GM19193 (cell line): Measurements from ENCODE around the gene DPF3.

Experiments used
- POLR2A ChIP-seq: IDR thresholded peaks from 4 replicates; pipeline ENCODE4 v1.6.1; 2011; ENCODE audit not compliant: insufficient read depth, insufficient read length; ENCODE audit errors: extremely low read depth

The DPF3 gene

DNA sequence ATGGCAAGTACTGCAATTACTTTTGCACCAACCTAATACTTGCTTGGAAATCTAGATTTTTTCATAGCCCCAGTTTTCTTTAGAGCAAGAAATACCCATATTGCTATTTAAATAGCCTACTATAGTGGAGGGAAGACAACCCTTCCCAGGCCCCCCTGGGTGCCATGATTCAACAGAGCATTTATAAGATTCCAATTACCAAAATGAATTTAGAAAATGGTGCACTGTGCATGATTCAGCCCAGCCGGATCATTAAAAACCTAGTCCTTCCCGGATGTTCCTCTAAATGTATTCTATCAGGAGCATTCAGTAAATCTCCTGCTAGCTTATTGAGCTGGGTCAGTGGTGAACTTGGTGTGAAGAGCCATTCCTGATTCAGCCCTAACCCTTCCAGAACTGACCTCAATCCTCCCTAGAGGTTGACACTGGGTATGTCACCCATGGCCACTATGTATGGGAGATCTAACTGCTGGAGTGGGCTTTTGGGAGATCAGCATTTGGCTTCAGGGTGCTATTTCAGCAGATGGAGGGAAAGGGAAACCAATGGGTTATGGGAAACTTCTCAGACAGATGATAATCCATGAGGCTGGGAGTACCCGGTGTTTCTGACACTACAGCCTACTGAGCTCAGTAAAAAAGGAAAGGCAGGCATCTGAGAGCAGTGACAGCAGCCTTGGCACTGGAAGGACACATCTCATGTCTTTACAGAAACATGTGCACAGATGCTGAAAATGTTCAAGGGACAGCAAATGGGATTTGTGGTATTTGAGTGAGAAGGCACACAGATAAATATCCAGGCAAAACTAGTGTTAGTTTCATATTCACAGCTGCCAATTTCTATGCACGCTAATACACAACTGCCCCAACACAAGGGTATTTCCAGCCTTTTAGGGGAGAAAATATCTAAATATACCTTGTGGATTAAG, 258.9 kb downstream of the DPF3 start:
- TF ChIP-seq POLR2A = no peak

DNA sequence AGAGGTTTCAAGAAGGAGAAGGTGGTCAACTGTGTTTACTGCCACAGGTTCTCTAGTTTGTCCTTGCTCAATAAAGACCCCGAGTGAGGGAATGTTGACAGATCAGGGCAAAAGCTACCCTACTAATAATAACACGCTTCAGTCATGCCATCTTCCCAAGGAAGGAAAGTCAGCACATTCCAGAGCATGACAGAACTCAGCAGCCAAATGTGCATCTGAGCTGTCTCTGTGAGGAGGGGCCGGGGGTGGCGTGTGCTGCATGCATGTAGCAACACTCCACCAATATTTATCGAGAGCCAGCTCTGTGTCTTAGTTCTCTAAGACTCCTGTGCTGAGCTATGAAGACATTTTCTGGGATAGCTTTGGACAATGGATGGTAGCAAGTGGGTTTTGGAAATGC, 260.4 kb downstream of the DPF3 start:
- no peak for TF ChIP-seq POLR2A

DNA sequence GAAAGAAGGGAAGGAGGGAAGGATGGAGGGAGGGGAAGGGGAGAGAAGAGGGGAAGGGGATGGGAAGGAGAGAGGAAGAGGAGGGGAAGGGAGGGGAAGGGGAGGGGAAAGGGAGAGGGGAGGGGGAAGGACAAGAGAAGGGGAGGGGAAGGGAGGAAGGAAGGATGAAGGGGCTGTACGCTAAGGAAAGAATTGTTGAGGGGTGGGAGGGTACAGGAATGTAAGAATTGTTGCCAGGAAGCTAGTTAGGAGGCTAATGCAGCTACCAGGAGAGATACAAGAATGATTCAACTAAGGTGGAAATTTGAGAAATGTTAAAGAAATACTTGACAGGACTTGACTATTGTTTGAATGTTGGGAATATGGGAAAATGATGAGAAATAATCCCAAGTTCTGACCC, 261.2 kb downstream of the DPF3 start:
- TF ChIP-seq POLR2A = no peak

DNA sequence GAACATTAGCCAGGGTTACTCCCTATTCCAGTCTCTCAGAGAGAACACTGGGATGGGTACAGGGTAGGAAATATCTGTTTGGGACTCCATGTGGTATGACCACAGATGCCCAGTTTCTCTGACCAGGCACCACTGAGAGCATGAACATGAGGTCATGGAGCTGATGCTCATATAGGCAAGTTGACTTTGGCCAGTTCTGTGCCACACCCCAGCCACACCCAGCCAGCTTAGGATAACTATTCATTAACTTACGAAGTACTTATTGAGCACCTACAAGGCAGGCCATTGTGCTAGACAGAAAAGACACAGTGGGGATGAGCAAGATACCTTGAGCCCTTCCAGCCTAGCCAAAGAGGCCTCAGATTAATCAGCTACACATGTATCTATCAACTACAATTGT, 262.5 kb downstream of the DPF3 start:
- no peak for TF ChIP-seq POLR2A

DNA sequence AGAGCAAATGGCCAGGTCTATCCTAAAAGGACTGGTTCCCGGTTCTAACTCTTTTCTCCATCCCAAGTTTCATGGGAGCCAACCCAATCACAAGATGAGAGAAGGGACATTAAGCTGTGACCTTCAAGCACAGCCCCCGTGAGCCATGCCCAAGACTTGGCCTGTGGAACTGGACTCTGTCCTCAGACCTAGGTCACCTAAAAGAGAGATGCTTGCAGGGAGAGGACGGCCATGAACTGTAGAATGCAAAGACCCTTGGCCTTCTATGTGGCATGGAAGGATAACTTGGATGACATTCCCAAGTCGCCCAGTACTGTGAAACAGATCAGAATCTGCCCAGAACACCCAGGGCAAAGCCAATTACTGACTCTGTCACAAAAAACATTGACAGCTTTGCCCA, 263.5 kb downstream of the DPF3 start:
- TF ChIP-seq POLR2A = no peak

DNA sequence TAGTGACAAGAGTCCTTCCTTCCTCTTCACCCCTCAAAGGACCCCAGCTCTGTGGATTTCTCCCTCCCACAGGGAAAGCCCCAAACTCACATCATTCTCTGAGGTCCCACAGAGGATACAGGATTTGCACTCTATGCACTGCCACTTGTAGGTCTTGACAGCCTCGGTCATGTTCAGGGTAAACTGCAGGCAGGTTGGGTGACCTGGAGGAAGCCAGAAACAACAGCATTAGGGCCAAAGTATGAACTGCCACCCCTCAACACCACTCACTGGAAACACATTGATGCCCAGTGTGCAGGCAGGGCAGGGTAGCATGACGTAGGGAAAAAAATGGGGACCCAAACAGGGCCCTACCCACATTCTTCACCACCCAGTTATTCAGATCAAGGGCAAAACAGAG, 264.4 kb downstream of the DPF3 start:
- no peak for TF ChIP-seq POLR2A

DNA sequence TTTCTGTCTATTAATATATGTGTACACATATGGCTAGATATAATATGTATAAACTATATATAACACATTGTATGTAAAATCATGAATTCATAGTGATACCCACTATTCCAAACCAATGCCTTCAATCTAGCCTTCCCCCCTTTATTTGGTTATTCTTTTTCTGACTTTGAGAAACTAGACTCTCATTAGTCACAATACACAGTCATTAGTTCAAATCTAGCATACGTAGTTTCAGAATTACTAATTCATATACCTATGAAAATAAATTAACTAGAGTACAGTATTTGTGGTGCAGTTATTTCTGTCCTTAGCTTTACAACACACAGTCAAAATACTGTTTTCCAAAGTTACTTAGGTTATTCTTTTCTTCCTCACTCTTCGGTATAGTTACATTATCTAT, 268.2 kb downstream of the DPF3 start:
- TF ChIP-seq POLR2A = no peak

DNA sequence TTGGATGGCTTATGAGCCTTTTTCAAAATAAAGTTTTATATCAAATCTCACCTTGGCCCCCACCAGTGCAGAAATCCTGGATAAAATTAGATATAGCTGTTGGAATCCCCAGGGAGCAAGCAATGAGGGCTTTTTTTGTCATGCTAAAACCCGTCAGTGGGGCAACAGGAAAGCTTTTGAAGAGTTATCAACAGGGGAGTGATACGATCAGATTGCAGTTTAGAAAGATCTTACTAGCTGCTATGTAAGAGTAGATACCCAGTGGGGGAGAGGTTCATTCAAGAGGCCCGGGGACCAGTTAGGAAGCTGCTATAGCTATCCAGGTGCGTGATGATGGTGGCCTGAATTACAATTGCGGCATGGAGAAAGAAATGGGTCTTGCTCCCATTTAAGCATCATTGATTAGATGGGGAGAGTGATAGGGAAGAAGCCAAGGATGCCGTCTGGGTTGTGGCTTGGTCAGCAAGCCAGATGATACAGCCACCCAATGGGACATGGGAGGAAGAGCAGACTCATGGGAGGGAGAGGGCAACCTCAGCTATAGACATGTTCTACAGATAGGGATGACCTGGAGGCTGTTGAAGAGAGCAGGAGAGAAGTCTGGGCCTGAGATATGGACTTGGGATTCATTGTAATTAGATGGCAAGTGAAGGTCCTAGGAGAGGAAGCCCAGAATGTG, 272.4 kb downstream of the DPF3 start:
- TF ChIP-seq POLR2A = no peak

DNA sequence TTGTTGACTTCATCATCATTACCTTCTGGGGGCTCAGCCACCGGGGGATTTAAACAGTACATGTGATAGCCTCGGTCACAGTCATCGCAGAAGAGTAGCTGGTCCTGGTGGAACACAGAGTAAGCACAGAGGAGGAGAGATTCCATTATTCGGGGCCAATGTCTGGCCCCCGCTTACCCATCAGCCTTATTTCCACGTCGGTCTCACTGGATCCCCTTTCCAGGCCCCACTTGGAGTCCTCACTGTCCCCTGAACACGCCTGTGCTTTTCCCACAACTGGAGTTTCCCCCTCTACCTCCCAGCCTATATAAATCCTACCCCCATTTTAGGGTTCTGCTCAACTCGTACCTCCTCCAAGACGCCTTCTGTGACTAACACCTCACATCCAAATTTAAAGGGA, 274.0 kb downstream of the DPF3 start:
- TF ChIP-seq POLR2A = no peak

DNA sequence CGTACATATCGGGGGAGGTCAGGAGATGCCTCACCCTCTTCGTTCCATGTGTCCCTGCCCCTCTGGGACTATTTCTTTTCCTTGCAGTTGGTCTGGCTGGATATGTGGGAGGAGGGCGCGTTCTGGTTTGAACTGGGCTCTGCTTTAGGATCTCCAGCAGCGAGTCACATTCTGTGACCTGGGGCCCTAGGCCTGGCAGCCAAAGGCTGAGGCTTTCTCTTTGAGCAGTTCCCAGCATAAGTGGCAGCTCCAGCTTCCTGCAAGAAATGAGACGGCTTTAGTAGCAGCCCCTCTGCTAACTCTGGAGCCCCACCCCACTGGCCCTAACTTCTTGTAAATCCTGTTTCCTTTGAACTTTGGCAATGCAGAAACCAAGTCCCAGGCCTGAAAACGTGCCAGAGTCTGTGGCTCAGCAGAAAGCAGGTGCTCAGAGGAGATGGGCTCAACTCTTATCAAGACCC, 274.8 kb downstream of the DPF3 start:
- no peak for TF ChIP-seq POLR2A

DNA sequence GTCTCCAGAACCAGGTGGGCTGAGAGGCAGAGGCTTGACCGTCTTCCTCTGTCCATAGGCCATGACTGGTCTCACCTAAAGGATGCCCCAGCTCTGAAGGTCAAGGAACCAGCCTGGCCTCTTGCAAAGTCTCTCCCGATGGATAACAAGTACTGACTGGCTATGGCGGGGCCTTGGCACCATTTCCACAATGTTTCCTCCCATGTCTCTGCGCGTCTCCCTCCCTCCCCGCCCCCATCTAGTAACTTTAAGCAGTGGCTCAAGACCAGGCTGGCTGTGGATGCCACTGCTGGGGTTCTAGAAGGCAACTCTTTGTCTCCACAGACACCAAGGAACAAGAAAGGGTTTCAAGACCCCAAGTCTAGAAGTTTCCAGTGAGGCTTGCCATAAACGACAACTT, 275.5 kb downstream of the DPF3 start:
- TF ChIP-seq POLR2A = no peak

DNA sequence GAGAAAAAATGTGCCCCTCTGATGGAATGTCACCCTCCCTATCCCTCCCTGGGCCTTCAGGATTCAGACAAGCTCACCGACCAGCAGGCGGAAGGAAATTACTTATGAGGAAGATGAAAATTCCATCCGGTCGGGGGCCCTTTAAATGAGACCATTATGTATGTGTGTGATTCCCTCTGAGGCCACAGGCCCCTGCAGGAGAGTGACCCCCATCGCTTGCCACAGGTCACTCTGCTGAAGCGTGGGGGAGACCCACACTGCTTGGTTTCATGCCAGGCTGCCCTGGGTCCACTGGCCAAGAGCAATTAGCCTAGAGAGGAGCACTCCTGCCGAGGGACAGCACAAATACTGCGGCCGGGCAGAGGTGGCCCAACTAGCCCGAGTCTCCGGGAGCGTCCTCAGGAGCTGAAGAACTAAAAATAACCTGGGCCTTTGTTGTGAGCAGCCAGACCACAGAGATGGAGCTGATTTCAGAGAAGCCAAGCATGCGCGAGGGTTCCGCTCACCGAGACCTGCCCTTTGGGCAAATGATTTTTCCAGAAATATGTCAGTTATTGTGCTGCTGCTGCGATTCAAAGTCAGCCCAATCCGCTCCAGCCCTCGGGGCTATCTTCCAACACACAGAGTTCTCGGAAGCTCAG, 276.4 kb downstream of the DPF3 start:
- TF ChIP-seq POLR2A = no peak

DNA sequence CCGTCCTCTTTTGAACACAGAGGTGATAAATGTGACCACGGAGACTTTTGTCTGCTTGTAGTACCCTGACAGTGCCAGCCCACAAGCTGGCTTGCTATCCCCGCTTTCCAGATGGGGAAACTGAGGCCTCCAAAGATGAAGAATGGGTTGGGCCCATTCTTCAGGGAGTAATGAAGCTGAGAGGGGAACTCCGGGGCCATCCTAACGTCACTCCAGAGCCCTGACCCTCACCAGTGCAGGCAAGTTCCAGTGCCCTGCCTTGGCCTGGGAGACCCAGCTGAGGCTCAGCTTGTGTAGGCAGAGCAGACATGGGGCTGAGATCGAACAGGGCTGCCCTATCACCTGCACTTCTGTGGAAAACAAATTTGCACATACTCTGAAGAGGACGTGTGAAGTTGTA, 277.1 kb downstream of the DPF3 start:
- no peak for TF ChIP-seq POLR2A

DNA sequence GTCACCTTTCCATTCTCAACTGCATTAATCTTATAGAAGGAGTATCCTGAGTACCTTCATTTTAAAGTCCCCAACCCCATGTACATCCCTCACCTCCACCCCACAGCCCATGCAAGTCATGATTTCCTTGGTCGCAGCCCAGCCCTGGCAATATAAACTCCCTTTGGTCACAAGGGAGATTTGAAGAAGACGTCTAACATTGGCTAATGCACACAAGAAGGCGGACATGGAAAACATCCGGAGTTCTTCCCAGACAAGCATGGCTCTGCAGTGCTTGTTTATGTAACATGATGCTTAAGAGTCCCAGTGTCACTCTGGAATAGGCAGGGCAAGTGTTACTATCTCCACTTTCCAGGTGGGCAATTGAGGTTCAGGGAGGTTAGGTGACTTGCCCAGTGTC, 277.6 kb downstream of the DPF3 start:
- no peak for TF ChIP-seq POLR2A

DNA sequence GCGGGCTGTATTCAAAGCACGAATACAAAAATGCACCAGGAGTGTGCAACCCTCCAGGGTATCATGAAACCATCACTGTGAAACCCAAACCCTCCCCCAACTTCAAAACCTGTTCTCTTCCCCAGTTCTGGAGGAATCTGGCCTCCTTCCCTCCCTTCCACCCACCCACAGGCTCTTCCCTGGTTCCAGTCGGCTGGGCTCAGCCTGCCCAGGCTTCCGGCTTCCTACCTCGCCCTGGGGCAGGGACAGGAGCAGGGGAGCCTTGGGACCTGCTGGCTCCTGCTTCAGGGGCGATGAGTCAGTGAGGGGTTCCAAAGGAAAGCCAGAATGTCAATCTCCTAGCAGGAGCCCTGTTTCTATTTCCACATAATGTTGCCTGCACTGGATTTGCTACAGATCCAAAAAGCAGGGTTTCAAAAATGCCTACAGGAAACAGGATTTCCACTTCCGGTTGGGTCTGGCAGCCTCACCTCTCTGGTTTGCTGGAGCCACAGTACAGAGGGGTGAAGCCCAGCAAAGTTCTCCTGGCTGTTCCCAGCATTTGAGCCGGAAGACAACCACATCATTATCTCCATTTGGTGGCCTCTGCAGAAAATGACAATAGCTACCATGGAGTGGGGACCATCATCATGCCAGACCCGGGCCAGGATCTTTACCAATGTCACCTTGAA, 278.3 kb downstream of the DPF3 start:
- TF ChIP-seq POLR2A = no peak
